Measurements from ENCODE around the gene FOSB. TPM values are rescaled to one million over a fixed set of nuclear protein-coding genes. Genes with fewer than 3 reads are reported as not detected.

Gene FOSB
- total RNA-seq, 1 donor from 2014 or later: 20.4 TPM

- H3K27me3 Mint-ChIP-seq: peaks cover 15% of the 10 kb centered on the region
- ChIA-PET CTCF (no interaction called here), POLR2A (no interaction called here)
- H3K9me3 Mint-ChIP-seq: no peaks in the 10 kb centered on the region
- H3K27ac Mint-ChIP-seq: no peak overlapping the region
- H3K4me1 Mint-ChIP-seq: peaks cover 21% of the 10 kb centered on the region
- TF ChIP-seq CTCF (IDR thresholded peaks at IDR 0.05): no peak
- DNase-seq (no peak), ATAC-seq (ENCODE audit: low read depth) (no peak)
- no peaks in the 10 kb centered on the region for H3K36me3 Mint-ChIP-seq (ENCODE audit: low read depth)
- intact Hi-C loops (cut with micrococcal nuclease): loop anchor here (2.0 kb wide), 1 partner anchor 15 kb away; the partner anchor contains the start of gene VASP
- H3K4me3 Mint-ChIP-seq: no peak overlapping the region
These were observed 24.4 kb downstream of the FOSB start for GRCh38 chr19:45492137-45492626.

GRCh38 chr19:45492627-45493470, 25.1 kb downstream of the FOSB start:
- ChIA-PET CTCF (interaction anchor here (1.0 kb wide), 1 partner anchor 66 kb away, joined by 3 read pairs; no protein-coding TSS in a partner anchor), POLR2A (no interaction called here)
- no peak overlapping the region for H3K27ac Mint-ChIP-seq
- no peak for TF ChIP-seq CTCF (IDR thresholded peaks at IDR 0.05)
- intact Hi-C loops (cut with micrococcal nuclease): loop anchor here (1.0 to 2.0 kb wide), 3 partner anchors 14 to 150 kb away; partner anchors contain the start of gene VASP
- no peak for DNase-seq
- H3K36me3 Mint-ChIP-seq (ENCODE audit: low read depth): no peaks in the 10 kb centered on the region
- no peak for ATAC-seq (ENCODE audit: low read depth)
- no peaks in the 10 kb centered on the region for H3K9me3 Mint-ChIP-seq
- peaks cover 27% of the 10 kb centered on the region for H3K4me1 Mint-ChIP-seq
- H3K4me3 Mint-ChIP-seq: peak overlapping the region; percentile 19
- peaks cover 15% of the 10 kb centered on the region for H3K27me3 Mint-ChIP-seq

GRCh38 chr19:45494261-45494916, 26.6 kb downstream of the FOSB start:
- Mint-ChIP-seq H3K9me3 (no peaks in the 10 kb centered on the region), H3K4me1 (peaks cover 37% of the 10 kb centered on the region), H3K27ac (no peak overlapping the region), H3K36me3 (ENCODE audit: low read depth) (no peaks in the 10 kb centered on the region), H3K4me3 (no peak overlapping the region), H3K27me3 (peaks cover 12% of the 10 kb centered on the region)
- TF ChIP-seq CTCF (IDR thresholded peaks at IDR 0.05): no peak
- ATAC-seq (ENCODE audit: low read depth) (no peak), DNase-seq (no peak)
- ChIA-PET POLR2A (interaction anchor here (0.9 to 1.5 kb wide), 2 partner anchors 13 to 148 kb away, joined by 3 read pairs; partner anchors contain the start of gene VASP), CTCF (interaction anchor here (1.0 to 3.8 kb wide), 5 partner anchors 9 to 148 kb away, joined by 3 to 19 read pairs (median 8); no protein-coding TSS in a partner anchor)
- intact Hi-C loops (cut with micrococcal nuclease): no loop called here

- H3K9me3 Mint-ChIP-seq: no peaks in the 10 kb centered on the region
- no peak overlapping the region for H3K27ac Mint-ChIP-seq
- no peak for TF ChIP-seq CTCF (IDR thresholded peaks at IDR 0.05)
- peak overlapping the region; percentile 85 for H3K4me3 Mint-ChIP-seq
- H3K4me1 Mint-ChIP-seq: peaks cover 40% of the 10 kb centered on the region
- intact Hi-C loops (cut with micrococcal nuclease): loop anchor here (5.0 kb wide), 1 partner anchor 418 kb away; the partner anchor contains the start of genes GEMIN7 and ZNF296
- no peak for ATAC-seq (ENCODE audit: low read depth)
- ChIA-PET CTCF (interaction anchor here (1.0 to 3.8 kb wide), 5 partner anchors 10 to 147 kb away, joined by 3 to 19 read pairs (median 8); no protein-coding TSS in a partner anchor), POLR2A (interaction anchor here (1.5 to 2.6 kb wide), 6 partner anchors 13 to 147 kb away, joined by 3 to 10 read pairs (median 7); partner anchors contain the start of gene VASP)
- H3K27me3 Mint-ChIP-seq: peaks cover 12% of the 10 kb centered on the region
- H3K36me3 Mint-ChIP-seq (ENCODE audit: low read depth): no peaks in the 10 kb centered on the region
- no peak for DNase-seq
These were observed 27.4 kb downstream of the FOSB start for GRCh38 chr19:45495178-45495577.

Data from activated B cell treated with CpG ODN at 0.5 μM for 24 hours (primary cell).